ENCODE data around the gene TLCD5. TPM values are rescaled to one million over a fixed set of nuclear protein-coding genes. Genes with fewer than 3 reads are reported as not detected.

The TLCD5 gene
- total and polyA plus RNA-seq, 4 donors: 2.0 to 10.8 (median 3.1) TPM

- Histone ChIP-seq H3K4me3 (no peak overlapping the region), H3K9me3 (ENCODE audit: control insufficient read depth in 4 of 4, insufficient read depth in 3 of 4, low read length in 3 of 4) (no peaks in the 10 kb centered on the region), H3K27ac (ENCODE audit: low read depth in 1 of 2, low read length in 1 of 2) (peak overlapping the region in 1 of 2 donors; percentile 46), H3K27me3 (ENCODE audit: control insufficient read depth in 3 of 3, insufficient read depth in 3 of 3, low read length in 2 of 3) (no peaks in the 10 kb centered on the region), H3K36me3 (ENCODE audit: control insufficient read depth in 4 of 4, insufficient read depth in 4 of 4, low read length in 4 of 4) (no peaks in the 10 kb centered on the region), H3K9ac (ENCODE audit: insufficient read depth in 1 of 2, low read length in 2 of 2) (no peak overlapping the region), H3K4me1 (ENCODE audit: control insufficient read depth in 5 of 5, insufficient read depth in 5 of 5, low read length in 5 of 5) (peaks cover 0 to 6% (median 0%) of the 10 kb centered on the region in 5 donors)
- TF ChIP-seq CTCF (IDR thresholded peaks at IDR 0.05; ENCODE audit: control extremely low read depth, extremely low read depth): peak; percentile 57
- DNase-seq (peak; percentile 52 to 81 (median 73)), ATAC-seq (ENCODE audit: insufficient read depth, low FRiP score) (peak; percentile 38)
- 16 to 19% methylated on average over 3 of the region's 3 CpGs for WGBS, 2 donors
Observed at GRCh38 chr11:120303004-120303637, 22.0 kb upstream of the TLCD5 start.

GRCh38 chr11:120304526-120304925 is 20.6 kb upstream of the TLCD5 start:
- no peak for TF ChIP-seq CTCF (IDR thresholded peaks at IDR 0.05; ENCODE audit: control extremely low read depth, extremely low read depth)
- no peaks in the 10 kb centered on the region for H3K27me3 ChIP-seq (ENCODE audit: control insufficient read depth in 3 of 3, insufficient read depth in 3 of 3, low read length in 2 of 3)
- H3K27ac ChIP-seq (ENCODE audit: low read depth in 1 of 2, low read length in 1 of 2): no peak overlapping the region
- ATAC-seq (ENCODE audit: insufficient read depth, low FRiP score) (no peak), DNase-seq (no peak)
- no peaks in the 10 kb centered on the region for H3K36me3 ChIP-seq (ENCODE audit: control insufficient read depth in 4 of 4, insufficient read depth in 4 of 4, low read length in 4 of 4)
- H3K4me1 ChIP-seq (ENCODE audit: control insufficient read depth in 5 of 5, insufficient read depth in 5 of 5, low read length in 5 of 5): peaks cover 0 to 6% (median 0%) of the 10 kb centered on the region in 5 donors
- H3K4me3 ChIP-seq: no peak overlapping the region
- H3K9me3 ChIP-seq (ENCODE audit: control insufficient read depth in 4 of 4, insufficient read depth in 3 of 4, low read length in 3 of 4): no peaks in the 10 kb centered on the region
- no peak overlapping the region for H3K9ac ChIP-seq (ENCODE audit: insufficient read depth in 1 of 2, low read length in 2 of 2)

- ATAC-seq (ENCODE audit: insufficient read depth, low FRiP score) (no peak), DNase-seq (no peak)
- no peaks in the 10 kb centered on the region for H3K36me3 ChIP-seq (ENCODE audit: control insufficient read depth in 4 of 4, insufficient read depth in 4 of 4, low read length in 4 of 4)
- 73 to 86% methylated on average over 12 of the region's 12 CpGs for WGBS, 2 donors
- no peak overlapping the region for H3K4me3 ChIP-seq
- no peaks in the 10 kb centered on the region for H3K27me3 ChIP-seq (ENCODE audit: control insufficient read depth in 3 of 3, insufficient read depth in 3 of 3, low read length in 2 of 3)
- no peaks in the 10 kb centered on the region for H3K9me3 ChIP-seq (ENCODE audit: control insufficient read depth in 4 of 4, insufficient read depth in 3 of 4, low read length in 3 of 4)
- peak overlapping the region in 1 of 2 donors; percentile 0 for H3K27ac ChIP-seq (ENCODE audit: low read depth in 1 of 2, low read length in 1 of 2)
- TF ChIP-seq CTCF (IDR thresholded peaks at IDR 0.05; ENCODE audit: control extremely low read depth, extremely low read depth): no peak
- no peak overlapping the region for H3K9ac ChIP-seq (ENCODE audit: insufficient read depth in 1 of 2, low read length in 2 of 2)
- H3K4me1 ChIP-seq (ENCODE audit: control insufficient read depth in 5 of 5, insufficient read depth in 5 of 5, low read length in 5 of 5): peaks cover 0 to 6% (median 0%) of the 10 kb centered on the region in 5 donors
Observed at GRCh38 chr11:120305286-120305685, 19.8 kb upstream of the TLCD5 start.

Data from lung (tissue), 12 donors.